GM19455 (cell line): ENCODE results near the gene LPO.

Experiments used
- ATAC-seq: cut with Tn5 transposase; IDR thresholded peaks from one replicate; pipeline ENCODE4 v1.9.1; 2021; ENCODE audit not compliant: unreplicated experiment

Gene LPO

DNA sequence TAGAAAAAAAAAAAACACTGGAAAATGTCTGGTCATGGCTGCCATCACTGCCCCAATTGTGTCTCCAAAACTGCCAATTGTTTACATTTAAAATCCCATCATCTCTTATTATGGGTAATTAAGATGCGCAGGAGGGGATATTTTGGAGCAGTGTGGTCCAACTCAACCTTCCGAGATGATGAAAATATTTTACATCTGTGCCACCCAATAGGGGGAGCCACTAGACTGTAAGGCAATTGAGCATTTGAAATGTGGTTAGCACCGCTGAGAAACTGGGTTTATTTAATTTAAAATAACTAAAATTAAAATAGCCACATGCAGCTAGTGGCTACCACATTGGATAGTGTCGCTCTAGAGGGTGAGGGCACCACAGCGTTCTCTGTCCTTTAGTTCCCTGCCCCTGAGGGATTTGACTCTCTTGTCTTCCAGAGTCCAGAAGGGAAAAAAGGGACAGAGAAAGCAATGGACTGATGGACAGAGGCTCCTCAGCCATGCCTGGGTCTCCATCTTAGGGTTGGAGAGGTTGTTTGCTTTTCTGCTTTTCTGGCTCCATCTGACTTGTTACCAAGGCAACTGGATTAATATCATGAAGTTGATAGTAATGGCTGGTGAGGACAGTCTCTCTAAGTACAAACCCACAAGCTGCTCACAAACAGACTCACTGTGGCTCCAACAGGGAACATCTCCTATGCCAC, 38.9 kb downstream of the LPO start:
- no peak for ATAC-seq

DNA sequence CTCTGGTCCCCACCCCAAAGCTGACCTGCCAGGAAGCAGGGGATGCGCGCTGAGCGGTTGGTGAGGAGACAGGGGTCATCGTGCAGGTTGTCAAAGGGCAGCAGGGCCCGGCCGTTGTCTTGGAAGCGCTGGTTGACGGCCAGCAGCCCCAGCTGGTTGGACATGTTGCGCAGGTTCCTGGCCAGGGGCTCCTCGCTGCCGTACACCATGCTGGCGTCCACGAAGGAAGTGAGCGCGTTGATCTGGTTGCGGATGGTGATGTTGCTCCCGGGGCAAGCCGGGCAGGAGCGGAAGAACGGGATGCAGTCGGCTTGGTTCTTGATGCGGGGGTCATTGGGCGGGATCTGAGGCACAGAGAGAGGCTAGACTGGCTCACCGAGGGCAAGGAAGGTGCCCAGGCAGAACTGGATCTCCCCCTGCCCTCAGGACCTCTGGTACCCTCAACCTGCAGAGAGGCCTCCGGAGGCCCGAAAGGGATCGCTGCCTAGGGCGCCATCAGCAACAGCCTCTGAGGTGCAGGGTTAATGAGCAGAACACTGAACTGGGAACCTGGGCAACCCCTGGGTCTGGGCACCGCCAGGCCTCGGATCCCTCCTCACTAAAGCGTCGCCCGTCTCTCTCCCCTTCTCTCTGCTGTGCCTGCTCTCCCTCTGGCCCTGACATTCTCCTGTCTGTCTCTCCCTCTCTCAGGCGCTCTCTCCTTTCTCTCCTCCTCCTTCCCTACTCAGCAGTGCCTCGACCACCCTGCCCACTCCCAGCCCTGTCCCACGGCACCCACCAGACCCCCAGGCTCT, 39.6 kb downstream of the LPO start:
- ATAC-seq = no peak

DNA sequence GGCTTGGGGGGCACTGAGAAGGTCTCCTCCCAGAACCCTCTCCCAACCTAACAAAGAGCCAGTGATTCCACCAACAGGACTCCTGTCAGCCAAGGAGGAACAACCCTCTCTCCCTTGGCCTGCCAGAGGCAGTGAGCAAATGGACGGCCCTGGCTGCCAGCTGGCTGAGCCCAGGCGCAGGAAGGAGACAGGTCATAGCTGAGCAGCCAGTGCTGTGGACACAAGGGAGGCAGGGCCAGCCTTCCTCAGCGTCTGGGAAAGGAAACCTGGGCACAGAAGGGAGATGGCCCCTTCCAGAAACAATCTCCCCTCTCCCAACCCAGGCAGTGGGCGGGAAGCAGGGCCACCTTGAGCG, 40.3 kb downstream of the LPO start:
- ATAC-seq = no peak

DNA sequence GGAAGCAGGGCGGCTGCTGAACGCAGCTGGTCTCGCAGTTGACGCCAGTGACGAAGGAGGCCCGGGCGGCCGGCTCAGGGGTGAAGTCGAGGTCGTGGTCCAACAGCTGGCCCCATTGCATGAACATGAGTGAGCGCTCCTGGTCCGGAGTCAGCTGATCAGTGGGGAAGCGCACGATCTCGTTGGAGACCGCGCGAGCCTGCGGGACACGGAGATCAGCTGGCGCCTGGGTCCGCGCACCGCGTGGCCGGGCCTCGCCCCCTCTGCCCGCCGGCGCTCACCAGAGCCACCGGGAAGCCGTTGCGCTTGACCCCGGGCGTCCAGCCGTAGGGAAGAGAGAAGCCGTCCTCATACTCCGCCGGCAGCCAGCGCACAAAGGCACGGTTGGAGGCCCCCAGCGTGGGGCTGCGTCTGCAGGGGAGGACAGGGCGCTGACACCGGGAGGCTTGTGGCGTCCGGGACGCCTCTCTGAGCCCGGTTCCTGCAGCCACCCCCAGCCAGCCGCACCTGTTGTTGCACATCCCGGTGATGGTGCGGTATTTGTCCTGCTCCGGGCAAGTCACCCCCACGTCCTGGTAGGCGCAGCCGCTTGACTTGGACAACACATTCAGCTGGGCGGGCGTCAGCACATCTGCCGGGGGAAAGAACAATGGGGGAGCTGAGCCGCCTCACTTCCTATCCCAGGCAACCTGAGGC, 40.8 kb downstream of the LPO start:
- ATAC-seq = no peak

DNA sequence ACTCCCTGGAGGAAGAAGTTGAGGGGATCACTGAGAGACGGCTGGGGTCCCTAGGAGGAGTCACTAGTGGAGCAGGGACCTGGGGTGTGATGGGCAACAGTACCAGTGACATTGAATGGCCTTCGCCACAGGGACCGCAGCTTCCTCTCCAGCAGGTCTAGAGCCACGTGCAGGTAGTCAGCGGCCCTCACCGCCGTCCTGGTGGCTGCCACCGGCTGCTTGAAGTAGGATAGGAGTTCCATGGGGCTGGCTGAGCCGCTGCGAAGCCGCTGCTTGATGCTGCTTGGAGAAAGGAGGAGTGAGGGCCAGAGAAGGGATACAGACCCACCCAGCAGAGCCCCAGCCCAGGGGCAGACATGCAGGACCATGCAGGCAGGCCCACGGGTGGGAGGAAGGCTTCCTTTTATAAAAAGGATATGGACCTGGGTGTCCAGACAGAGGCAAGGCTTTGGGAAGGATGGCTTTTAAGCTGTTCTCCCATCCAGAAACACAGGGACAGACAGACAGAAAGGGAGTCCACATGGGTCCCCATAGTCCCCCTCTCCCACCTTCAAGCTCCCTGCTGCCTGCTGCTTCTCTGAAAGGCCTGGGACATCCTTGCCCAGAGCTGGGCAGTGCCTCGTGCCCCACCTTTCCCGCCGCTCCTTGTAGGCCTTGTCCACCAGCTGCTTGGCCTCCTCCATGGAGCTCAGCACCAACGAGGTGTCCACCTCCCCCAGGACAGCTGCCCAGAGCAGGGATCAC, 41.5 kb downstream of the LPO start:
- no peak for ATAC-seq

DNA sequence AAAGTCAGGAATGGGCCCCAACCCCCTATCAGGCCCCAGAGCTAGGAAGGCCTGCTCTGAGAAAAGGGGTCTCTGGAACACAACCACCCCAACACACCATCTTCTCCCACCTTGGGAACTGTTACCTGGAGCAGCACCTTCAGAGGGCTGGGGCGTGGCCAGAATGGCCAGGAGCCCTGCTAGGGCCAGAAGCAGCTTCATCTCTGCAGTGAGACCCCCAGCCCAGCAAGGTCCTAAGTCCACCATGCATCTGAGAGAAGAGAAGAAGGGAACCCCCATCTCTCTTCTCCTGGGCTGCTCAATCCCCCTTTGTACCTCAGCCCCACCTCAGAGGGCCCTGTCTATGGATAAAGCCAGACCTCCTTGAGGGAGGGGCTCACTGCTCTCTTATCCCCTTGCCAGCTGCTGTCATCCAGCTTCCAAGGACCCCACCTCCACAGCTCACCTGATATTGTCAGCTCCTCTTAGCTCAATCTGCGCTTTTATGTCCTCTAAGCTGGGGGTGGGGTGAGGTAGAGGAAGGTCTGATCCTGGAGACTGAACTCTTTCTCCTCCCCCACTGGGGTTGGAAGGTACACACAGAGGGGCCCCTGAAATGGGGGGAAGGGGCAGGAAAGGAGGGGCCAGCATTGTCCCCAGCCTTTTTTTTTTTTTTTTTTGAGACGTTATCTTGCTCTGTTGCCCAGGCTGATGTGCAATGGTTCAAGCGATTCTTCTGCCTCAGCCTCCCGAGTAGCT, 42.3 kb downstream of the LPO start, which contains the start of gene MPO:
MPO (minus strand) TSS at position 456 of the 738 bp plus-strand sequence; CDS start at position 279, 177 bp downstream.
- no peak for ATAC-seq

DNA sequence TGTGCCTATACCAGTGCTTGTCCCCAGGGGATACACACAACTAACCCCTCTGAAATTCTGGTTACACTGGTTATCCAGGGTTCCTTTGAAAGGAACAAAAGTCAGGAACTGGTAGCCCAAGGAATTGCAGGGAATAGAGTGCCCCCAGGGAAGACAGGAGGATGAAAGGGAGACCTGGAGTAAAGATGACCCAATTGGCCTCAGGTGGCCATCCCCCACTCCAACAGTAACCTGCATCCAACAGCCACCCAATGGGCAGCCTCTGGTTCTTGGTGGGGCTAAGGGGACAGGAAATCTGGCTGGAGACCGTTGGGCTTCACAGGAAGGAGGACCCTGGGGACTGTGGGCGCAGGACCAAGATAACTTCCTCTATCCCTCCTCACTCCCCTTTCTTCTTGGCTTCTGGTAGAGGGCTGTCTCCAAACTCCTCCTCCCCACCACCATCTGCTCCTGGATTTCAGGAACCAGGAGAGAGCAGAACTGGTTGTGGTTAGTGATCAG, 43.2 kb downstream of the LPO start:
- no peak for ATAC-seq

DNA sequence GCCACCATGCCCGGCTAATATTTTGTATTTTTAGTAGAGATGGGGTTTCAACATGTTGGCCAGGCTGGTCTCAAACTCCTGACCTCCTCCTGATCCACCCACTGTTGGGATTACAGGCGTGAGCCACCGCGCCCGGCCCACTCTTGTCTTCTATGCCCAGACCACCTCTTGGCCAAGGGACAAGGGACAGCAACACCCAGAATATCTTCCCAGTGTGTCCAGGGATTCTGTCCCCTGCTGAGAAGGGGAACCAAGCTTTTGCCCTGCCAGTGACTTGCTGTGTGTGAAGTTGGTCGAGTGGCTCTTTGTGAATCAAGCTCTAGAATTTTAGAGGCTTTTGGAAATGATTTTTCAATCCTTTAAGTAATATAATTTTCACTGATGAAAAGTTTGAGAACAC, 44.1 kb downstream of the LPO start:
- ATAC-seq = no peak

DNA sequence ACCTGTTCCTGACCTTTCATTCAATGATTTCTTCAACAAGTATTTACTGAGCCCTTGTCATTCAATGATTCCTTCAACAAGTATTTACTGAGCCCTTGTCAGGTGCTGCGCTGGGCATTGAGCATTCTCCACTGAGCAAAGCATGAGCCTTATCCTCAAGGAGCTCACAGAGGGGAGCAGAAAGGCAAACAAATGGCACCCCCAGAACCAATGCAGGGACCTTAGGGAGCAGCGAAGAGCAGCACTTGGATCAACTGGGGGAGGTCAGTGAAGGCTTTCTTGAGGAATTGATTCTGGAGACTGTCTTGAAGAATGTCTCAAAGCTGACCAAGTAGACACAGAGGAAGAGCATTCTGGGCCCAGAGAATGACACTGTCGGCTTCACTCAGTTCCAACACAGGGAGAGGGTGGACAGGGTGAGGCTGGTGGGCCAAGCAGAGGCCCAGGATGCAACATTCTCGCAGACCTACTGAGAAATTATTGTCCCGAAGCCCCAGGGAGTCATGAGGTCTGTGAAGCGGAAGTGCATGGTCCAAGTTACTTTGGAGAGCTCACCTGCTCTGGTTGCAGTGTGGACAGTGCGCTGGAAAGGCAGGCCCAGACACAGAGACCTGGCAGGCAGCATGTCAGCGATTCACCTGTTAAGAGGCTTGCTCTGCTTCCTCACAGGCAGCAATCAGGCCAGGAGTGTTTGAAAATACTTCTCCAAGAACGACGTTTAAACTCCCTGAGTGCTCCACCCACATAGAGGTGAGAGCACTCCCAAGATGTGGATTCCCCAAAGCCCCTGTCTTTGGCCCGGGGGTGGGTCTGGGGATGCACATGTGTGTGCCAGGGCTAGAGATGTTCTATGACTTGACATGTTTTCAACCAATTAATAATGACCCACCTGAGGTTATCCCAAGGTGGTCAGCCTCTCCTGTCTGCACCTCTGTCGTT, 45.6 kb downstream of the LPO start:
- no peak for ATAC-seq

DNA sequence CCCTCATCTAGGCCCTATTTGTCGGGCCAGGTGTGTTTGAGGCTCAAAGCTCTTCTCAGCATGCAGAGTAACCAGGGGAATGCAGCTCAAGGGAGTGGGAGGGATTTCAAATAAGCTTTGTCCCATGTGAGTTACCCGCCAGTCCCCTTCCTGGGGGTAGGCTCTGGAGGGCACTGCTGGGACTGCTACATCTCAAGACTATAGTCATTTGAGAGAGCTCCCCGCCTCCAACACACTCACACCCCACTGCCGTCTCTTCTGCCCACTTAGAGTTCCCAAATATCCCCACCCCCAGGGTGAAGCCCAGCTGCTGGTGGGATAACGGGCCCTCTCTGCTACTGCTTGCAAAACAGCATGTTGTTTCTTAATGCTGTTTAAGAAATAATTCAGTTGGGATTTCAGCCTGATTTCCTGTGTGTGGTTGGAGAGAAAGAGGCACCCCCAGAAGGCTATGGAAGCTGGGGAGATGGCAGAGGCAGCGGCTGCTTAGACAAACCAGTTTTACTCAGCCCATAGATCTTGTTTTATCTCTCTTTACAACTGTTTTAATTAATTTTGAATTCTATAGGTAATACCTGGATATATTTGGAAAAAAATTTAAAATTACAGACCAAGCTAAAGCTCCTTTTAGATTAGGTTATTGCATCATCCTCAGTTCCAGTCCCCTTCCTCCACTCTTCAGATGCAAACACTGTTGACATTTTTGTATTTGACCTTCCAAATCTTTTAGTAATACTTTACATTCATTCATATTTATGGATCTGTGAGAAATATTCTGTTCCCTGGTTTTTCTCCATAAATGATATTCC, 46.4 kb downstream of the LPO start:
- no peak for ATAC-seq

DNA sequence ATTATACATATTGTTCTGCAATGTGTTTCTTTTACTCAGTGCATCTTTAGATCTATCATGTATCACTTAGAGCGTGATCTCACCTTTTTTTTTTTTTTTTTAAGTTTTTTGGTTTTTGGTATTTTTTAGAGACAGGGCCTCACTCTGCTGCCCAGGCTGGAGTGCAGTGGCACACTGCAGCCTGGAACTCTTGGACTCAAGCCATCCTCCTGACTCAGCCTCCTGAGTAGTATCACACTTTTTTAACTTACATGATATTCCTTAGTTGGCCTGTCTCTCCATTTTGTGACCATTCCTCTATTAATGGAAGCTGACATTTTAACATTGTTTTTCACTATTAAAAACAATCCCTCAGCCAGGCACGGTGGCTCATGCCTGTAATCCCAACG, 47.0 kb downstream of the LPO start:
- ATAC-seq = no peak

DNA sequence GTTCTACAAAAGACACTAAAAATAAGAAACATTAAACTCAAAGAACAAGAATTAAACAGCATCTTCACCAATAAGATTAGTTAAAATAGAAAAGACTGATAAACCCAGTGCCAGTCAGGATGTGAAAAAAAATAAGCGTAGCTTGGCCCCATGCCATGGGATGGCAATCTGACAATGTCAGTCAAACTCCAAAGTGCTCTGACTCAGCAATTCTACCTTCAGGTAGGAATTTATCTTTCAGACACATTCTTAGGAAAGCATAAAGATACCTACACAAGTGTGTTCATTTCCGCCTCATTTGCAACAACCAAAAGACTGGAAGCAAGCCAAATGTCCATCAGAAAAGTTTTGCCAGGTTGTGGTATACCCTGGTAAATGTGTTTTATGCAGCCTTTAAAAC, 51.5 kb downstream of the LPO start:
- no peak for ATAC-seq

DNA sequence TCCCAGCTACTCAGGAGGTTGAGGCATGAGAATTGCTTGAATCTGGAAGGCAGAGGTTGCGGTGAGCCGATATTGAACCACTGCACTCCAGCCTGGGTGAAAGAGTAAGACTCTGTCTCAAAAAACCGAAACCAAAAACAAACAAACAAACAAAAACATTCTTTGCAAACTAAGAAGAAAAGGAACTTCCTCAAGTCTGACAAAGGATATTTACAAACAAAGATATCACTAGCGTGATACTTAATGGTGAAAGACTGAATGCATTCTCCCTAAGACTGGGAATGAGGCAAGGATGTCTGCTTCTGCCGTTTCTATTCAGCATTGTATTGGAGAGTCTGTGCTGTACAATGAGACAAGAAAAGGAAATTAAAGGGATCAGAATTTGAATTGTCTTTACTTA, 52.9 kb downstream of the LPO start:
- ATAC-seq = no peak

DNA sequence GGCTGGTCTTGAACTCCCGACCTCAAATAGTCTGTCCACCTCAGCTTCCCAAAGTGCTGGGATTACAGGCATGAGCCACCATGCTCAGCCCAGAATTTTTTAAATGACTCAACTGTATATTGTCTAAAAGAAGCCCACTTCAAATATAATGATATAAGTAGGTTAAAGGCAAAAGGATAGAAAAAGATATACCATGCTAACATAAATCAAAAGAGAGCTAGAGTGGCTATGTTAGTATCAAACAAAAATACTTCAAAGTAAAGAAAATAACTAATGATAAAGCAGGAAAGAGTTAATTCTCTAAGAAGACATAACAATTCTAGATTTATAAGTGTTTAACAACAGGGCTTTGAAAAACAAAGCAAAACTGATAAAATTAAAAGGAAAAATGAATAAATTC, 55.6 kb downstream of the LPO start:
- no peak for ATAC-seq

DNA sequence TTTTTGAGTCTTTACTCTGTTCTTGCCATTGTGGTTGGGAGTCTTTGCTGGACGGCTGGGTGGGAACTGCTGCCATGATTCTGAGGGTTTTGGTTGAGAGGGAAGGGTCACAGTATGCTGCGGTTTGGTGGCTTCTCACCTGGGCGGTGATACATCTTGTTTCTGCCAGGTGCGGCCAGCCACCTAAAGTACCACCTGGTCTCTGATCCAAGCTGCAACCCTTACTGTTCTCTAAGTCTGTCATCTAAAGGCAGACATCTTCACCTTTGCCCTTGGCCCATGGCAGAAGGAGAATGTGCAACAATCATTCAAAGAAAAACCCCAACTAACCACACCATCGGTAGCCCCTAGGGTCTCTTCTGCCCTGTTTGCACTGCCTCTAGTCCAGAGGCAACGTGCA, 62.0 kb downstream of the LPO start:
- no peak for ATAC-seq

DNA sequence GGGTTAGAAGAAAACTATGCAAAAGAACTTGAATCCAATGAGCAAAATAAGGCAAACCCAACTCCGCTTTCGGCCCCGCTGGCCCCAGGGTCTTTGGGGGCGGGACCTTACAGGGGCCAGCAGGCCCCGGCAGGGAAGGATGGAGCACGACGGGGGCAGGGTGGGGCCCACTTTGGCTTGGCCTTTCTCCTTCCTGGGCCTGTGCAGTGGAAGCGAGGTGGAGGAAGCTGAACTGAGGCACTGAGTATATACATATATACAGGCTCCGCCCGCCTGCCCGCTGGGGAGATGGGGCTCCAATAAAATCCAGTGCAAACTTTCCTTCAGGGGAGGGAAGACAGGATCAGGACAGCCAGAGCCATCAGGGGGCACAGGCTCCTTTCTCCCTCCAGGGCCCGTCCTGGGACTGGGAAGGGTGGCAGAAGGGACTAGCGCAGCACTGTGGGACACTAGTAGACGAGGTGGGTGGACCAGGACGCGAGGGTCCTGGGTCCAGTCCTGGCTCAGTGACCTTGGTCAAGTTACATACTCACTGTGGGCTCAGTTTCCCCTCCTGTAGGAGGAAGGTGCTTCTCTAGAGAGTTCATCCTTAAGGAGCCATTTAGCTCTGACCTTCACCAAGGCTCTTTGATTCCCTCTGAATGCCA, 63.2 kb downstream of the LPO start:
- ATAC-seq = no peak

DNA sequence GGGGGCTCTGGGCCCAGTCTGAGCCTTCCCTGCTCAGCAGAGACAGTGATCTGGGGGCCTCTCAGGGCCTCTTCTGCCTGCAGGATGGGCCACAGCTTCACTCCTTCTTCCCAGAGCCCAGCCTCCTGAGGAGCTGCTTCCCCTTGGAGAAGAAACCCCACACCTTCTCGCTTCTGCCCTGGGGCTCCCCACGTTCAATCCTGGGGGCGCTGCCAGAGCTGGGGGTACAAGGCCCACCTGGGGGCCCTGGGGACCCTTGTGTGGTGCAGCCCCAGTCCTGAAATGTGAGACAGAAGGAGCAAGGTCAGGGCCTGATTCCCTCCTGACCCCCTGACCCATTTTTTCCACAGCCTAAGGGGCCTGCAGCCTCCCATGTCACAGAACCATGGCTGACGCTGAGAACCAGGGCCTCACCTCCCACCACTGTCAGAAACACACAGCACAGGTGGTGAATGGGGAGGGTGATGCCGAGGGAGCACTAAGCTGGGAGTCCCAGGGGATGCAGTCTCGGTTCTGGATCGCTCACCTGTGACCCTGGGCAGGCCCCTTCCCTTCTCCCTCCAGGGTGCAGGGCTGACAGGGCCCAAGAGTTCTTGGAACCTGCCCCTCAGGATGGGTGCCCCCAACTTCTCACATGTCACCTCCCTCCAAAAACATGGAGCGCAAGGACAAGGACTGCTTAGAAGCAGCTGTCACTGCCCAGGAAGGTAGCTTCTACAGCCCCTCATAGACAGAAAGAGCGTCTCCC, 64.0 kb downstream of the LPO start:
- ATAC-seq = no peak
